ENCODE measurements around the gene NVL.
"Not testable (repeated sequence)": the region's sequence is repeated elsewhere in the genome, so short reads cannot be mapped to it uniquely, and the experiment has no call there.

Gene NVL

DNA sequence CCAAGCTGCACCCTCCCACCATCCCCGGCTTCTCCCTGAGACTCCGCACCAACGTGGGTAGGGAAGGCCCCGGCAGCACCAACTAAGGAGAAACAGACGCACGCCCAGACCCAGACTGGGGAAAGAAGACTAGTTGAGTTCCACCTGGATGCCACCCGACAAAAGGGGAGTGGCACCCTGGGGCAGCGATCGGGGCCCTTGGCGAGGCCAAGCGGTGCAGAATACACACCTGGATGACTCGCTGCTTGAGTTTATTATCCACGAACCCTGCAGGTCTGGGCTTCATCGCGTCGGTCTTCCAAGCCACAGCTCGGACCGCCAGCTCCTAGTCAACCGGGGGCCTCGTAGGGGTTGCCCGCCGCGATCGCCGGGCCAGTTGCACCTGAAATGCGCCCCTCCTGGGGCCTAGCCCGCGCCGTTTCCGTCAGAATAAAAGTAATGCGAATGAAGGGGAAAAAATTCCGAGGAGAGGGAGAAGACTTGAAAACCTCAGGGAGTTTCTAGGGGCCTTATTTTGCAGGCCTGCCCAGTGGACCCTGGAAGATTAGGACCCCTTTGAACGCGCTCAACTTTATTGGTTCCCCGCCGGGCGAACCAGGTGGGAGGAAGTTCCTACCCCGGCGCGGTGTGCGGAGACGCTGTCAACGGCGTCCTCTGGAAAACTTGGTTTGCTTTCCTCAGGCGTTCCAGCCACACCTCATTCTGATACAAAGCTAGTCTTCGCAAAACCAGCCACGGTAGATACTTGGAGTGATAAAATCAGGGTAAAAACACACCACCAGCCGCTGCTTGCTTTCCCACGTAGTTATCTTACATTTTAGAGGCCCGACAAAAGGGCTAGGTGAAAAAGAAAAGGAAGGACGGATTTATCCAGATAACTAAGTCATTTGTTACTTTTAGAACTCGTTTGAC is at the start of gene NVL:
Gene NVL, minus strand, starts transcription at position 331 of the 912 bp plus-strand sequence. Its CDS starts 45 bp downstream, at position 286.
- DNase-seq: peak; percentile 95

DNA sequence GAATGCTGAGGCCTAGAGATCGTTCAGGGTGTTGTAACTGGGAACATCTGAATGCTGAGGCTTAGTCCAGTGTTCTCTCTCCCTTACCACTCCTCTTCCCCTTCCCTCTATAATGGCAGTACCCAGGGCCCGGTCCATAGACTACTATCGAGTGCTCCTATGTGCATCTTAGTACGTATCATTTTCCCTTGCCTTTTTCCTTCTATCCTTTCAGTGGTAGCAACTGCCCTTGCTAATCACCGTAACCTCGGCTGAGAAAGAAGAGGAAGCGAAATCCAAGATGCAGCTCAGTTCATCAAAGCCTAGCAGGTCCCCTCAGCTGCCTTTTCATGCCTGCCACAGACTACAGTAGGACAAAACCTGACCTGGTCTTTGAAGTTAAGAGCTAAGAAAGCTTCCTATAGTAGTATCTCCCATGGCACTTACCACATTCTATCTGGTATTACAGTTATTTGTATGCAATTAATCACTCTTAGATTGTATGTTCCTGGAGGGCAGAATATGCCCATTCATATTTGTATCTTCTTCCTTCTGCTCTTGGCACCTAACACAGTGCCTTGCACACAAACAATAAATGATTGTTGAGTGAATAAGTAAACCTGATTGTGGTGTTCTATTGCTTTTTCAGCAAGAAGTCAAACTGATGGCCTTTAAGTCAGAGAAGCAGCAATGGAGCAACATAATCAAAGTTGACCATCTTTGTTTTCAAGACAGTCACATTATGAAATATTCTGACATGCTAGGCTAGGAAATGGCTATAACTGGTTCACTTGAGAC is 49.1 kb upstream of the NVL start:
- DNase-seq: no peak

DNA sequence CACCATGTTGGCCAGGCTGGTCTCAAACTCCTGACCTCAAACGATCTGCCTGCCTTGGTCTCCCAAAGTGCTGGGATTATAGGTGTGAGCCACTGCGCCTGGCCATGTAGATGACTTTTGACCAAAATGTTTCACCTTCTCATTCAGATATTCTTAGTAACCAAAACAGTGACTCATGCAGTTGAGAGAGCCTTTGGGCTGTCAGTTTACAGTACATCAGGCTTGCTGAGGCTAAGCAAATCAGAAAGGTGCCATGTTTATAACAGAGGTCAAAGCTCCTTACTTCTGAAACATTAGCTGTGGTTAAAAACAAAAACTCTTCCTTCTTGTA is 47.7 kb upstream of the NVL start:
- DNase-seq: no peak

DNA sequence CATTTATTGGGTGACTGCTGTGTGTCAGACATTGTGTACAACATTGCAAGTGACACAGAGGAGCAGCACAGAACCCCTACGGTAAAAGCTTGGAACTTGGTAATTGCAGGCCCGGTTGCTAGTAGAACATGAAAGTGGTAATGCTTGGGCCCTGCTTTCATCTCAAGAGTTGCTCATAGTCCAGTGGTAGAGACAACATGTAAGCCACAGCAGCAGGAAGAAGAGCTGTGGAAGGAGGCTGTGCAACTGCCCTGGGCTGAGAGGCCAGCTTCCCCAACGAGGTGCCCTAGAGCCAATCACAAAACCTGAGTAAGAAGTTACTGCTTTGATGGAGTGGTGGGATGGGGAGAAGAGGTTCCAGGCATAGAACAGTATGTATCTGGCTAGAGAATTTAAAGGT is 45.1 kb upstream of the NVL start:
- no peak for DNase-seq

DNA sequence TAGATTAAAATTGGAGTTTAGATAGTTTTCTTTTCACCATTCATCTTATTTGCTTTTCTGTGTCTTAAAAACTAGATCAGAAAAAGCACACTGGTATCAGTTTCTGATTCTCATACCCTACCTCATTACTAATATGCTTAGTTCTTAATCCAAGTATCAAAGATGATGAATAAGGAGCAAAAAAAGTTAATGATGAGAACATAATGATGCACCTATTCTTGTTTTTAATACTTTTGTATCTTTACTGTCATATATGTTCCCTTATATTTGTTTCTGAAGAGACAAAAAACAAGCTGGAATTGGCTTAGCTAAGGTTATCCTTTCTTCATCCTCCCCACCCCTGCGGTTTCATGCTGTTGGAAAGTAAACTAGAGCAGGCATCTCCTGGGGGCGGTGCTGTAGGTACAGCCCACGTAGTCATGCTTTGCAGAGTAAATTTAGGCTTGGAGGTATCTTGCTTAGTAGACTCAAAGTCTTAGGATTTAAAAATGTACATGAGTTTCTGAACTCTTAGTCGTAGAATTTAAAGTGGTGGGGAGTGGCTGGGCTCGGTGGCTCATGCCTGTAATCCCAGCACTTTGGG is 43.1 kb upstream of the NVL start:
- DNase-seq: no peak

DNA sequence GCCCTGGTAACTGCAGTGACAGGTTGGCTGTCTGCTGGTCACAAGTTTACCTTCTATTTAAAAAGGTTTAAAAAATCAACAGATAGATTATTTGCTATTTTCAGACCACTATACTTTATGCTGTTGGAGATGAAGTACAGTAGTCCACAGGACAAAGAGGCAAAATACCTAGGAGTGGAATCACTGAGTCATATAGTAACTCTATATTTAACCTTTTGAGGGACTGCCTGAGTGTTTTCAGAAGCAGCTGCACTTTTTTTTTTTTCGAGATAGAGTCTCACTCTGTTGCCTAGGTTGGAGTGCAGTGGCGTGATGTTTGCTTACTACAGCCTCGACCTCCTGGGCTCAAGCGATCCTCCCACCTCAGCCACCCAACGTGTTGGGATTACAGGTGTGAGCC is 38.4 kb upstream of the NVL start:
- DNase-seq: no peak

DNA sequence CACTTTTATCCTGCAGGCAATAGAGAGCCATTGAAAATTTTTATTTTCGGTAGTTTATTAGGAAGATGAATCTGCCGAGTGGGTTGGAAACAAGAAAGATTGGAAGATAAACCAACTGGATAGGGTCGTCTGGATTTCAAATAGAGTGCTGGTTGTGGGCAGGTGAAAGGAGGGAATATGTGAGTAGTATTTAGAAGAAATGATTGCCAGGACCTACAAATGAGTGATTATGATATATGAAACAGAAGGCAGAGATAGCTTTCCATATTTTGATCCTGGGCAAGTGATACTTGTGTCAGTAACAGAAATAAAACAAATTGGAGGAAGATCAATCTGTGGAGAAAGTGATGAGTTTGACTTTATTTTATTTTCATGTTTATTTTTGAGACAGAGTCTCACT is 29.2 kb upstream of the NVL start:
- no peak for DNase-seq

DNA sequence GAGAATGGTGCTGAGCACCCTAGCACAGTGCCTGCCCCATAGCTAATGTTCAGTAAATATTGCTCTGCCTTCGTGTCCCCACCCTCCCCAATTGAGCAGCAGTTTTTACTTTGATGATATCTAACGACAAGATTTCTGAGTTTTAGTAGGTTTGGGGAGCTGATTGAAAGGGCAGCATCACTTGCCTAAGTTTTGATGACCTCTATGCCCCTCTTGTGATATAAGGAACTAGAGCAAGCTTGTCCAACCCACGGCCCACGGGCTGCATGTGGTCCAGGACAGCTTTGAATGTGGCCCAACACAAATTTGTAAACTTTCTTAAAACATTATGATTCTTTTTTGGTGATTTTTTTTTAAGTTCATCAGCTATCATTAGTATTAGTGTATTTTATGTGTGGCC is 28.3 kb upstream of the NVL start:
- peak; percentile 17 for DNase-seq

DNA sequence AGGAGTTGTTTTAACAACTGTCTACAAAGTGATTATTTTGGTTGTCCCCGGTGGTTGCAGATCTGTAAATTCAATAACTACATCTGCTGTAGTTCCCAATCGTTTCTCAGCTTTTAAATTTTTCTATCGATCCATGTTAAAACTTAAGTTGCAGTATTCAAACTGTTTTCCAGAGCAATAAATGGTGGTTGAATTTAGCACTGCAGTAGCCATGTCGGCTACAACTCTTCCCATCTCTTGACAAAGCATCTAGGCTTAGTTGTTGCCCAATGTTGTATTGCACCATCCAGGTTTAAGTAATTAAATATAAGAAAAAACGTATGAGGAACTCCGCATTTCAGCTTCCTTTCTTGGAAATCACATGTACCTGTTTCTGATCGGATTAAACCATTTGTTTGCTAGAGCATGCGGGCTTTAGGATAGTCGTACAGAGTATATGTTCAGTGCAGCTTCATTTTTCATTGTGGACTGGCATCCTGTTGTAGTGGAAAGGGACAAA is 27.7 kb upstream of the NVL start:
- peak; percentile 80 for DNase-seq

DNA sequence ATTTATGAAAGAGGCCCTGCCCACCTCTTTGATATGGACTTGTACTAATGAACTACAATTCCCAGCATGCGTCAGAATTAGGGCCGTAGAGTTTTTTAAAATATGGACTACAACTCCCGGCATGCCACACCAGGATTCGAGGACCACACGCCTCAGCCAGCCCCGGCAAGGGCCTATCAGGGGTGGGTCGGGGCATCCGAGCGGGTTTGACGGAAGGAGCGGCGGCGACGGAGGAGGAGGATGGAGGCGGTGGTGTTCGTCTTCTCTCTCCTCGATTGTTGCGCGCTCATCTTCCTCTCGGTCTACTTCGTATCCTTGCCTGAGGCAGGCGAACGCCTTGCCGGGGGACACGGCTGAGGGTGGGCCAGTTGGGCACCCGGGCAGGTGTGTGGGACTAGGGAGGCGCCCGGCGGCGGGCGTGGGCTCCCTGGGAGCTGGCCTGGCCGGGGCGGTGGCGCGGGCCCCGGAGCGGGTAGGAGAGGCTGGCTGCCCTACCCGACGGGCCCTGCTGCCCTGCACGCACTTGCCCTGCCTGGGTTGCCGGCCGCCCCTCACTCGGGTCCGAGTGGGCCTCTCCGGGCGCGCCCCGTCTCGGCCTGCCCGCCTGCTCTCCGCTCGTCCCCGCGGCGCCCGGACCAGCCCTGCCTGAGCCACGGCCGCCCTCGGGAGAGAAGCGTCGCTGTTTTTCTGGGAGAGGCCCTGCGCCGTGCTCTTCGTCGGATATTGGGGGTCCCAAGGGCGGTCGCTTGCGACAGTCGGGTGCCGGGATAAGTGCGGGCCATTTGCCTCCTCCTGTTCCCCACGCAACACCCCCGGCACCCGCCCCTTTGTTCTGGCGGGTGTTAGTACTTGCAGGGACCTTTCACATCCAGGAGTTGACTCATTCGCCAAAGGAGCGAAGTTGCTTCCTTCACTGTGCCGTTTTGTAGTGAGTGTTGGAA is 27.0 kb upstream of the NVL start, which contains the start of gene CNIH4:
Gene CNIH4, plus strand, starts transcription at position 195 of the 941 bp plus-strand sequence. Its CDS starts 46 bp downstream, at position 241.
- DNase-seq: peak; percentile 98

DNA sequence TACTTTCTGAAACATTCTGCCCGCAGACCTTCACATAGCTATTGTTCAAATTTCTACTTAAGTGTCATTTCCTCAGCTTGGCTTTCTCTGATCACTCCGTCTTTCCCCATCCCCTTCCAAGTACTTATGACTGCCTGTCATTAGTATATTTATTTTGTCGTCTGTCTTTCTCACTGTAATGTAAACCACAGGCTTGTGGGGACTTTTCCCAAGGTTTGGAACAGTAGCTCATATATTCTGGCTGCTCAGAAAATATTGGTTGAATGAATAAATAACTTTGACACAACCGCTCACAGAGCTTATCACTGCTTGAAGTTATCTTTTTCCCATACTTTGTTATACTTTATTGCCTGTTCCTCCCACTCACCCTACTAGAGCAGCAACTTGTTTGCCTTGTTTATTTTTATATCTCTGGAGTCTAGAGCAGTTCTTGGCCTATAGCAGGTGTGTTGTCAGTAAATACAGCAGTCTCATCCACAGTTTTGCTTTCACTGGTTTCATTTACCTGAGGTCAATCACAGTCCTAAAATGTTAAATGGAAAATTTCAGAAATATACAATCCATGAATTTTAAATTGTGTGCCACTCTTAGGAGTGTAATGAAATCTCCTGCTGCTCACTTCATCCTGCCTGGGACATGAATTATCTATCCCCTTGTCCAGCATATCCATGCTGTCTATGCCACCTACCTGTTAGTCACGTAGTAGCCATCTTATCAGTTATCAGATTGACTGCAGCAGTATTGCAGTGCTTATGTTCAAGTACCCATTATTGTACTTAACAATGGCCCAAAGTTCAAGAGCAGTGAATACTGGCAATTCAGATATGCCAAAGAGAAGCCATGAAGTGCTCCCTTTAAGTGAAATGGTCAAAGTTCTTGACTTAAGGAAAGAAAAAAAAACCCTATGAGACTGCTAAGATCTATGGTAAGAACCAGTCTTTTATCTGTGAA is 24.3 kb upstream of the NVL start:
- no peak for DNase-seq

DNA sequence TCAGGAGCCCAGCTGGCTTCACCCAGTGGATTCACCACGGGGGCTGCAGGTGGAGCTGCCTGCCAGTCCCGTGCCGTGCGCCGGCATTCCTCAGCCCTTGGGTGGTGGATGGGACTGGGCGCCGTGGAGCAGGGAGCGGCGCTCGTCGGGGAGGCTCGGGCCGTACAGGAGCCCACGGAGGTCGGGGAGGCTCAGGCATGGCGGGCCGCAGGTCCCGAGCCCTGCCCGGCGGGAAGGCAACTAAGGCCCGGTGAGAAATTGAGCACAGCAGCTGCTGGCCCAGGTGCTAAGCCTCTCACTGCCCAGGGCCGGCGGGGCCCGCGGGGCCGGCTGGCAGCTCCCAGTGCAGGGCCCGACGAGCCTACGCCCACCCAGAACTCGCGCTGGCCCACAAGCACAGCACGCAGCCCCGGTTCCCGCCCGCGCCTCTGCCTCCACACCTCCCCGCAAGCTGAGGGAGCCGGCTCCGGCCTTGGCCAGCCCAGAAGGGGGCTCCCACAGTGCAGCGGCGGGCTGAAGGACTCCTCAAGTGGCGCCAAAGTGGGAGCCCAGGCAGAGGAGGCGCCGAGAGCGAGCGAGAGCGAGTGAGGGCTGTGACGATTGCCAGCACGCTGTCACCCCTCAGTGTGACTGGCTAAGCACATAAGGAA is 22.6 kb upstream of the NVL start:
- DNase-seq: not testable (repeated sequence)

DNA sequence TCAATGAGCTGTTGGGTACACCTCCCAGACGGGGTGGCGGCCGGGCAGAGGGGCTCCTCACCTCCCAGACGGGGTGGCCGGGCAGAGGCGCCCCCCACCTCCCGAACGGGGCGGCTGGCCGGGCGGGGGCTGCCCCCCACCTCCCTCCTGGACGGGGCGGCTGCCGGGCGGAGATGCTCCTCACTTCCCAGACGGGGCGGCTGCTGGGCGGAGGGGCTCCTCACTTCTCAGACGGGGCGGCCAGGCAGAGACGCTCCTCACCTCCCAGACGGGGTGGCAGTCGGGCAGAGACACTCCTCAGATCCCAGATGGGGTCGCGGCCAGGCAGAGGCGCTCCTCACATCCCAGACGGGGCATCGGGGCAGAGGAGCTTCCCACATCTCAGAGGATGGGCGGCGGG is 19.7 kb upstream of the NVL start:
- not testable (repeated sequence) for DNase-seq

DNA sequence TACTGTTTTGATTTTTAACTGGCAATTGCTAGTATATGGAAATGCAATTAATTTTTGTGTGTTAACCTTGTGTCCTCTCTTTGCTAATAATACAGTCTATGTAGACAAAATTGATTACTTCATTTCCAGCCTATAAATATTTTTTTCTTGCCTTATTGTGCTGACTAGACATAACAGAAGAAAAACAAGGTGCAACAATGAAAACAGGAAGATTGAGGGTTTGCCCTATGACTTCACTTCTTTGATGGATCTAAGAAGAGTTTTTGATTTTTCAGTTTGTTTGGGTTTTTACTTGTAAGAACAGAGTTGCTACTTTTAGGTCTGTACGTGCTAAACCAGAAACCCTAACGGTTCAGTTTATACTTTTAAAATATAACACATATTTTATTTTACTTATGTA is 18.2 kb upstream of the NVL start:
- no peak for DNase-seq

DNA sequence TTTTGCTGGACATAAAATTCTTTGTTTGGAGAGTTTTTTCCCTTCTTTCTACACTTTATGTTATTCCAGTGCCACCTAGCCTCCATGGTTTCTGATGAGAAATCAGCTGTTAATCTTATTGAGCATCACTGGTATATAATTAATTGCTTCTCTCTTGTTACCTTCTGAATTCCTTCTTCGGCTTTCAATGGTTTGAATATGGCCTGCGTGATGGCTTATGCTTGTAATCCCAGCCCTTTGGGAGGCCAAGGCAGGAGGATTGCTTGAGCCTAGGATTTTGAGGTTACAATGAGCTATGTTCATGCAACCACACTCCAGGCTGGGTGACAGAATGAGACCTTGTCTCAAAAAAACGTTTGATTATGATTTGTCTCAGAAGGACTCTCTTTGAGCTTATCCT is 13.7 kb upstream of the NVL start:
- peak; percentile 38 for DNase-seq

DNA sequence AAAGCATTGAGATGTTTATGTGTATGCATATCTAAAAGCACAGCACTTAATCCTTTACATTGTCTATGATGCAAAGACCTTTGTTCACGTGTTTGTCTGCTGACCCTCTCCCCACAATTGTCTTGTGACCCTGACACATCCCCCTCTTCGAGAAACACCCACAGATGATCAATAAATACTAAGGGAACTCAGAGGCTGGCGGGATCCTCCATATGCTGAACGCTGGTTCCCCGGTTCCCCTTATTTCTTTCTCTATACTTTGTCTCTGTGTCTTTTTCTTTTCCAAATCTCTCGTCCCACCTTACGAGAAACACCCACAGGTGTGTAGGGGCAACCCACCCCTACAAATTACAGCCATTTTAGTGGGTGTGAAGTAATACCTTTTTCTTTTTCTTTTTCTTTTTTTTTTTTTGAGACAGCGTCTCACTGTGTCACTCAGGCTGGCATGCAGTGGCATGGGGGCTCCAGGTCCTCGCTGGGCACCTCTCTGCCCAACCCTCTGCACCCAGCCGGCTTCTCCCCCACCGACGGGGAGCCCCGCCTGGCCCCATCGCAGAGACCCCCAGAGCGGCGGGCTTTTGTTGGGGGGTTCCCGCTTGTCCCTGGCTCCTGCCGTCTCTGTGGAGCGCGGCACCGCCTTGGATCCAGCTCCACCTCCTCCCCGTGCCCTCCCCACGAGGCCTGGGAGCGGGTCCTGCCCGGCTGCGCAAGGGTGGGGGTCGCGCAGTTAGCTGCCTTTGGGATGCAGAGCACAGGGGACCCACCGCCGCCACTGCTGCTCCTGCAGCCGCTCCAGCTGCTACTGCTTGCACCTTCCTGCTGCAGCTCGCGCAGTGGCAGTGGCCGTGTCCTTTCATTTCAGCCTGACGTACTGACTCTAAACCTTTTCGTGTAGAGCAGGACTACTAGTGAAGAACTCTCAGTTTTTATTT is 10.7 kb upstream of the NVL start:
- DNase-seq: peak; percentile 48

DNA sequence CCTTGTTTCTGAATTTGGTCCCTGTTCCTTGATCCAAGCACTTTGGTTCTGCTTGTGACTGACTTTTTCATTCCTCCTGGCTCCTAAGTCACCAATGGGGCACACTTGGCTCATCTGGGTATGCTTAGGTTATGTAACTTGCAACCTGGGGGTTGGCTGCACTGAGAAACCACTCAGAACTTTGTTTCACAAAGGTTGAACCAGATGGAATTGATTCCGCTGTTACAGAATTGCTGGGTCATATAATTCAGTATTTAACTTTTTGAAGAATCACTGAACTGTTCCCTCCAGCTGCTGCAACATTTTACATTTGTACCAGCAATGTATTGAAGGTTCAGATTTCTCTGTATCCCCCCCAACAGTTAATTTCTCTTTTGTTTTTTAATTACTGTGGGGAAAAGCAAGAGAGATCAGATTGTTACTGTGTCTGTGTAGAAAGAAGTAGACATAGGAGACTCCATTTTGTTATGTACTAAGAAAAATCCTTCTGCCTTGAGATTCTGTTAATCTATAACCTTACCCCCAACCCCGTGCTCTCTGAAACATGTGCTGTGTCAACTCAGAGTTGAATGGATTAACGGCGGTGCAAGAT is 9.6 kb upstream of the NVL start:
- DNase-seq: no peak

DNA sequence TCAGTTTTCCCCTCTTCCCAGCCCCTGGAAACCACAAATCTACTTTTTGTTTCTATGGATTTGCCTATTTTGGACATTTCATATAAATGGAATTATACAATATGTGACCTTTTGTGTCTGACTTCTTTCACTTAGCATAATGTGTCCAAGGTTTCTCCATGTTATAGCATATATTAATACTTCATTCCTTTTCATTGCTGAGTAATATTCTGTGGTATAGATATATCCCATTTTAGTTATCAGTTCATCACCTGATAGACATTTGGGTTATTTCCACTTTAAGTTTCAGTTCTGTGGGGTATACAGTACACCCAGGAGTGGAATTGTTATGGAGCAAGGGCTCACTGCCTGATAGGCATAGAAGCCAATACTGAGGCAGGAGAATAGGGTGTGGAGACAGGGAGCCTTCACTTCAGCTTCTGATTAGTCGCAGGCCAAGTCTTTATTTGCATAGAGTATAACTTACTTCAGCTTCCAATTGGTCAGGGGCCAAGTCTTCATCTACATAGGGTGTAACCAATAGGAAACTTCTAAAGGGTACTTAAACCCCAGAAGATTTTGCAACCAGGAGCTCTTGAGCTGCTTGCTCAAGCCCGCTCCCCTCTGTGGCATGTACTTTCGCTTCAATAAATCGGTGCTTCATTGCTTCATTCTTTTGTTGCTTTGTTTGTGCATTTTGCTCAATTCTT is 8.3 kb upstream of the NVL start:
- DNase-seq: peak; percentile 65
